A549 (cell line): ENCODE results near the gene CNIH3. TPM values are rescaled to one million over a fixed set of nuclear protein-coding genes. Genes with fewer than 3 reads are reported as not detected.

Source experiments
- ATAC-seq, 2 experiments: fragments of 200-7000 bp in 1 of 2; fragments of >200 bp in 1 of 2; cut with Nextera tagmentation in 1 of 2; cut with Tn5 transposase in 1 of 2; 3 replicates each; pipeline versions ENCODE4 v1.8.0 to v1.9.1; 2018 to 2020; ENCODE audit warnings: mild to moderate bottlenecking in 1 of 2, moderate library complexity in 1 of 2
- CTCF ChIA-PET: fragments of 300-600 bp; sonication (Branson Sonifier 250); formaldehyde crosslinking; extraction: SDS; loops from one replicate; lab custom pipeline; 2021; ENCODE audit warnings: antibody characterized with exemption, inconsistent platforms; lab: Yijun Ruan, JAX
- POLR2A ChIA-PET: fragments of 350-600 bp; formaldehyde crosslinking; extraction: SDS; loops from one replicate; lab custom pipeline; 2021; ENCODE audit warnings: antibody characterized with exemption, inconsistent platforms; lab: Yijun Ruan, JAX
- DNase-seq, 2 experiments: peaks; one replicate each; pipeline versions ENCODE4 v3.0.0 to v3.0.0-alpha.2; 2011 to 2016; ENCODE audit warnings: low read depth in 1 of 2, low spot score in 1 of 2
- FAIRE-seq: peaks from 2 replicates; lab custom pipeline; 2011; peaks lifted over from hg19 to GRCh38; lab: Jason Lieb, UNC
- H3K27ac ChIP-seq, 2 experiments: fragments of >200 bp; sonication (Bioruptor Twin); formaldehyde crosslinking; 3 replicates each; pipeline ENCODE4 v1.5.1; 2016 to 2017
- H3K4me1 ChIP-seq: fragments of >200 bp; sonication (Bioruptor Twin); formaldehyde crosslinking; 3 replicates; pipeline ENCODE4 v1.6.1; 2016
- H3K4me2 ChIP-seq: fragments of >200 bp; sonication (Bioruptor Twin); formaldehyde crosslinking; 3 replicates; pipeline ENCODE4 v1.6.1; 2016
- H3K4me3 ChIP-seq: fragments of >200 bp; sonication (Bioruptor Twin); formaldehyde crosslinking; 3 replicates; pipeline ENCODE4 v1.5.1; 2016
- H3K9me3 ChIP-seq: fragments of >200 bp; sonication (Bioruptor Twin); formaldehyde crosslinking; 3 replicates; pipeline ENCODE4 v1.6.1; 2016
- ATOH8 ChIP-seq: fragments of 250-450 bp; sonication (Bioruptor Pico); IDR thresholded peaks from 2 replicates; pipeline ENCODE4 v1.5.0; 2020; ENCODE audit warnings: low read depth, mild to moderate bottlenecking, moderate library complexity
- BHLHE40 ChIP-seq: IDR thresholded peaks from 2 replicates; pipeline ENCODE4 v1.6.1; 2012; ENCODE audit warnings: low read depth, low read length, inconsistent platforms
- CBX2 ChIP-seq: fragments of 200-600 bp; sonication (generic); IDR thresholded peaks from 2 replicates; pipeline ENCODE4 v1.6.1; 2016; ENCODE audit warnings: low read depth, mild to moderate bottlenecking, borderline replicate concordance
- CEBPB ChIP-seq, 2 experiments: fragments of >200 bp in 1 of 2; sonication (Bioruptor Twin) in 1 of 2; formaldehyde crosslinking in 1 of 2; IDR thresholded peaks; 2 replicates each; pipeline ENCODE4 v1.6.1; 2012 to 2016
- CHD4 ChIP-seq: fragments of 200-600 bp; sonication (generic); IDR thresholded peaks from 2 replicates; pipeline ENCODE4 v1.6.1; 2016; ENCODE audit warnings: antibody characterized with exemption, mild to moderate bottlenecking, borderline replicate concordance
- FOXS1 ChIP-seq: fragments of 250-450 bp; sonication (Bioruptor Pico); IDR thresholded peaks from 2 replicates; pipeline ENCODE4 v1.5.0; 2020; ENCODE audit warnings: mild to moderate bottlenecking, moderate library complexity
- GATA3 ChIP-seq: IDR thresholded peaks from 2 replicates; pipeline ENCODE4 v1.6.1; 2012; ENCODE audit warnings: borderline replicate concordance
- HMGXB4 ChIP-seq: fragments of 250-450 bp; sonication (Bioruptor Pico); IDR thresholded peaks from 2 replicates; pipeline ENCODE4 v1.5.0; 2021; ENCODE audit warnings: mild to moderate bottlenecking, moderate library complexity, borderline replicate concordance
- HOXB13 ChIP-seq: fragments of 250-450 bp; sonication (Bioruptor Pico); IDR thresholded peaks from 2 replicates; pipeline ENCODE4 v1.5.0; 2020; ENCODE audit warnings: low read depth, mild to moderate bottlenecking, moderate library complexity
- HOXB5 ChIP-seq: fragments of 250-450 bp; sonication (Bioruptor Pico); IDR thresholded peaks from 2 replicates; pipeline ENCODE4 v1.5.0; 2020; ENCODE audit warnings: mild to moderate bottlenecking, moderate library complexity
- JUN ChIP-seq, 2 experiments: fragments of >200 bp; sonication (Bioruptor Twin); formaldehyde crosslinking; IDR thresholded peaks; 2 replicates in 1 of 2; 3 replicates in 1 of 2; pipeline ENCODE4 v1.6.1; 2016 to 2017
- KDM1A ChIP-seq: fragments of 200-600 bp; sonication (generic); IDR thresholded peaks from 2 replicates; pipeline ENCODE4 v1.6.1; 2016; ENCODE audit warnings: low read depth, mild to moderate bottlenecking
- KDM5A ChIP-seq: fragments of 200-600 bp; sonication (generic); IDR thresholded peaks from 2 replicates; pipeline ENCODE4 v1.6.1; 2016; ENCODE audit warnings: antibody characterized with exemption, mild to moderate bottlenecking
- MAX ChIP-seq: IDR thresholded peaks from 2 replicates; pipeline ENCODE4 v1.6.1; 2012
- MAZ ChIP-seq: fragments of 150-350 bp; IDR thresholded peaks from 2 replicates; pipeline ENCODE4 v1.6.1; 2014; ENCODE audit warnings: antibody characterized with exemption, low read depth, low read length, borderline replicate concordance
- MYC ChIP-seq: IDR thresholded peaks from 2 replicates; pipeline ENCODE4 v1.6.1; 2012; ENCODE audit warnings: mild to moderate bottlenecking, inconsistent platforms, low read length, improper control_type of control experiment, borderline replicate concordance
- NFE2L2 ChIP-seq: fragments of 150-350 bp; conservative IDR thresholded peaks from 2 replicates; pipeline ENCODE4 v1.6.1; 2014; ENCODE audit warnings: low read length
- NPAS2 ChIP-seq: fragments of 250-450 bp; sonication (Bioruptor Pico); IDR thresholded peaks from 2 replicates; pipeline ENCODE4 v1.8.0; 2022; ENCODE audit warnings: mild to moderate bottlenecking, moderate library complexity, borderline replicate concordance
- NR3C1 ChIP-seq: fragments of >200 bp; sonication (Bioruptor Twin); formaldehyde crosslinking; IDR thresholded peaks from 3 replicates; pipeline ENCODE4 v1.6.1; 2017
- PBX3 ChIP-seq: IDR thresholded peaks from 2 replicates; pipeline ENCODE4 v1.6.1; 2012
- POLR2AphosphoS2 ChIP-seq: conservative IDR thresholded peaks from 2 replicates; pipeline ENCODE4 v1.6.1; 2012; ENCODE audit warnings: low read length, improper control_type of control experiment, inconsistent platforms
- RNF2 ChIP-seq: fragments of 200-600 bp; sonication (generic); IDR thresholded peaks from 2 replicates; pipeline ENCODE4 v1.6.1; 2016; ENCODE audit warnings: low read depth, mild to moderate bottlenecking, antibody characterized with exemption, moderate library complexity, borderline replicate concordance
- SREBF2 ChIP-seq: fragments of 450-650 bp; IDR thresholded peaks from 2 replicates; pipeline ENCODE4 v1.6.1; 2014; ENCODE audit warnings: mild to moderate bottlenecking, moderate library complexity
- WGBS: methylation state at CpG from one replicate; pipeline ENCODE4 v1.1.6; 2017; ENCODE audit errors: missing lambda C conversion rate; 5-methylcytosine and 5-hydroxymethylcytosine counted together
- polyA plus RNA-seq, 4 experiments: library from polyadenylated mRNA; depleted of rRNA in 3 of 4; stranded (reverse); fragments of >200 nt; fragmentation: RNase III in 1 of 4; extraction: RNeasy Plus Mini Kit Qiagen cat#74134 plus additional on column Dnase treatment in 1 of 4; gene quantifications; 2 replicates in 3 of 4; 3 replicates in 1 of 4; pipeline ENCODE4 v1.2.3, GENCODE V29; 2011 to 2017

Gene CNIH3
- polyA plus RNA-seq, 2 of the 4 experiments (the other 2 are of a cell fraction), result 0.61 to 0.85 TPM

- ChIA-PET CTCF (interaction anchor here (3.1 to 4.0 kb wide), 2 partner anchors 9 to 121 kb away, joined by 12 to 18 read pairs; no protein-coding TSS in a partner anchor), POLR2A (no interaction called here)
- 71% methylated on average over 5 of the region's 5 CpGs for WGBS
- no peak overlapping the region for H3K4me2 ChIP-seq
- no peak for ATAC-seq
- H3K4me3 ChIP-seq, result no peak overlapping the region
- DNase-seq, result no peak
- FAIRE-seq, result no peak
- no peaks in the 10 kb centered on the region for H3K4me1 ChIP-seq
- H3K9me3 ChIP-seq, result no peaks in the 10 kb centered on the region
- H3K27ac ChIP-seq, result no peak overlapping the region
- no peak for TF ChIP-seq MAX
- no peak for TF ChIP-seq NFE2L2
- no peak for TF ChIP-seq MAZ
- TF ChIP-seq HMGXB4 (CRISPR knock-in tag), result no peak
- TF ChIP-seq POLR2AphosphoS2, result no peak
- TF ChIP-seq RNF2, result no peak
- no peak for TF ChIP-seq KDM1A
- no peak for TF ChIP-seq BHLHE40
- TF ChIP-seq CEBPB (IDR thresholded peaks at IDR 0.05), result no peak
- no peak for TF ChIP-seq CBX2
- TF ChIP-seq GATA3, result no peak
- no peak for TF ChIP-seq HOXB13
- no peak for TF ChIP-seq NR3C1
- no peak for TF ChIP-seq KDM5A
- no peak for TF ChIP-seq SREBF2
These were observed 19.2 kb downstream of the CNIH3 start for GRCh38 chr1:224635356-224635755.

GRCh38 chr1:224637515-224637914 lies 21.4 kb downstream of the CNIH3 start:
- POLR2A ChIA-PET, result no interaction called here
- Histone ChIP-seq H3K4me3 (no peak overlapping the region), H3K4me1 (no peaks in the 10 kb centered on the region), H3K9me3 (no peaks in the 10 kb centered on the region), H3K4me2 (no peak overlapping the region), H3K27ac (no peak overlapping the region)
- peak in 1 of 2 experiments; percentile 24; a peak in 3 of 6 replicates for ATAC-seq
- peak in 1 of 2 experiments; percentile 20 for DNase-seq
- 39% methylated on average over 5 of the region's 5 CpGs for WGBS
- TF ChIP-seq JUN (IDR thresholded peaks at IDR 0.05) (no peak), ATOH8 (CRISPR knock-in tag) (no peak), KDM1A (no peak), MYC (no peak), CHD4 (no peak), HOXB5 (CRISPR knock-in tag) (no peak), POLR2AphosphoS2 (no peak)
- CTCF ChIA-PET, result interaction anchor here (3.1 kb wide), 1 partner anchor 123 kb away, joined by 12 read pairs; no protein-coding TSS in a partner anchor
- FAIRE-seq, result no peak

- Histone ChIP-seq H3K27ac (no peak overlapping the region), H3K4me3 (no peak overlapping the region), H3K9me3 (no peaks in the 10 kb centered on the region), H3K4me2 (no peak overlapping the region), H3K4me1 (no peaks in the 10 kb centered on the region)
- 83% methylated on average over 7 of the region's 7 CpGs for WGBS
- ChIA-PET CTCF (interaction anchor here (1.7 to 3.1 kb wide), 2 partner anchors 124 to 285 kb away, joined by 6 to 12 read pairs; no protein-coding TSS in a partner anchor), POLR2A (no interaction called here)
- no peak for FAIRE-seq
- TF ChIP-seq CBX2 (no peak), GATA3 (no peak), MAZ (no peak), POLR2AphosphoS2 (no peak), PBX3 (no peak), FOXS1 (no peak), NPAS2 (CRISPR knock-in tag) (no peak)
- no peak for DNase-seq
- ATAC-seq, result no peak
These were observed 21.8 kb downstream of the CNIH3 start for GRCh38 chr1:224637936-224638335.
